GM18870 (cell line): ENCODE results near the gene PNKD.
"Not testable (repeated sequence)": the region's sequence is repeated elsewhere in the genome, so short reads cannot be mapped to it uniquely, and the experiment has no call there.

Experiments used
- ATAC-seq: cut with Tn5 transposase; IDR thresholded peaks from one replicate; pipeline ENCODE4 v1.9.1; 2021; ENCODE audit warnings: moderate library complexity; ENCODE audit not compliant: unreplicated experiment

The PNKD gene

GRCh38 chr2:218272531-218273212 is 2.4 kb downstream of the PNKD start:
- ATAC-seq, result no peak

GRCh38 chr2:218273214-218273907 is 3.0 kb downstream of the PNKD start:
- ATAC-seq, result not testable (repeated sequence)

GRCh38 chr2:218273908-218274249 is 3.6 kb downstream of the PNKD start:
- no peak for ATAC-seq

- no peak for ATAC-seq
These were observed 4.3 kb downstream of the PNKD start for GRCh38 chr2:218274586-218274985.

- no peak for ATAC-seq
These were observed 5.2 kb downstream of the PNKD start for GRCh38 chr2:218275371-218276072.

GRCh38 chr2:218276986-218277755 is 6.9 kb downstream of the PNKD start:
- no peak for ATAC-seq

GRCh38 chr2:218277921-218278320 is 7.6 kb downstream of the PNKD start:
- no peak for ATAC-seq

- ATAC-seq, result no peak
These were observed 8.4 kb downstream of the PNKD start for GRCh38 chr2:218278531-218279360.

GRCh38 chr2:218280260-218280870 is 10.0 kb downstream of the PNKD start:
- ATAC-seq, result no peak

- ATAC-seq, result no peak
These were observed 11.1 kb downstream of the PNKD start for GRCh38 chr2:218281449-218281848.

- ATAC-seq, result no peak
These were observed 12.1 kb downstream of the PNKD start for GRCh38 chr2:218282173-218282991.

GRCh38 chr2:218284106-218284811 is 13.9 kb downstream of the PNKD start:
- ATAC-seq, result no peak

- no peak for ATAC-seq
These were observed 15.3 kb downstream of the PNKD start for GRCh38 chr2:218285604-218286003.

- ATAC-seq, result peak; percentile 54
These were observed 16.5 kb downstream of the PNKD start for GRCh38 chr2:218286570-218287459.

GRCh38 chr2:218289639-218290315 is 19.5 kb downstream of the PNKD start:
- no peak for ATAC-seq

- peak; percentile 39 for ATAC-seq
These were observed 20.3 kb downstream of the PNKD start for GRCh38 chr2:218290316-218291261.
